GM08714 (cell line): ENCODE results near the gene KANSL3.
"Not testable (repeated sequence)": the region's sequence is repeated elsewhere in the genome, so short reads cannot be mapped to it uniquely, and the experiment has no call there.

Experiments used
- H3K4me3 ChIP-seq: fragments of 200-500 bp; sonication (Bioruptor generic); 2 replicates; pipeline ENCODE4 v1.5.1; 2014; ENCODE audit warnings: mild to moderate bottlenecking, low read length, inconsistent platforms
- ZNF274 ChIP-seq: IDR thresholded peaks from 2 replicates; pipeline ENCODE4 v1.6.1; 2012; ENCODE audit warnings: mild to moderate bottlenecking, low read depth, low read length

The KANSL3 gene

DNA sequence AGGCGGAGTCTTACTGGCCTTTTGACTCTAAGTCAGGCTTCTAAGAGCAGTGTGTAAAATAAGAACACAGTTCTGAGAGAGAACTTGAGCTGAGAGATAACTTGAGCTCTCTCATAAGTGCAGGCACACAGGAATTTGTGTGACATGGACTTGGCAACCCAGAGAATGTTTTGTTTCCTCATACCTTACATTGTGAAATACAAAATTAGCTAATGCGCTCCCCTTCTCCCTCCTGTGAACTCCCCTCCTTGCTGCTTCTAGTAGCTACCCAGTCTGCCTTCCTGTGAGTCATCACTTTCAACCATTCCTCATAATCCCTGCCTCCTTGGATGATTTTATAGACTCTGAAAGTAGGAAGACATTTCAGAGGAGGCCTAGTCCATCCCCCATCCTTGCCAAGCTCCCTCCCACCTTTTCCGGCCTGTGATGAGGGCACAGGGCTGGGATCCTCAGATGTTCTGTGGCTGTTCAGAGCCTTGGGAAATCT is 27.0 kb upstream of the KANSL3 start:
- TF ChIP-seq ZNF274: no peak
- no peak overlapping the region for H3K4me3 ChIP-seq

DNA sequence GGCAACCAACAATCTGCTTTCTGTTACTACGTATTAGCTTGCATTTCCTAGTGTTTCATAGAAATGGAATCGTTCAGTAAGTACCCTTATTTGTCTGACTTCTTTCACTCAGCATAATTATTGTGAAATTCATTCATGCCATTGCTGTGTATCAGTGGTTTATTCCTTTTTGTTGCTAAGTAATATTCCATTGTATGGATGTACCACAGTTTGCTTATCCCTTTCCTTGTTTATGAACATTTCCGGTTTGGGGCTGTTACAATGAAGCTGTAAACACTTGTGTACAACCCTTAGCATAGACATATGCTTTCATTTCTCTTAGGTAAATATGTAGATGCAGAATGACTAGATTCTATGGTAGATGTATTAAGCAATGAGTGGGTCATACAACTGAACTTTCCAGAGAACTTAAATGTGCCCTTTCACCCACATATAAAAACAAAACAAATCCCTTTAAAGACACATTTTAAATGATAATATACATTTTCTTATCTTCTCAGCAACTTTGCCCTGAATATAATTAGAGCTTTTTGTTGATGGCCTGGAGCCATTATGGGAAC is 26.3 kb upstream of the KANSL3 start:
- no peak for TF ChIP-seq ZNF274
- H3K4me3 ChIP-seq: no peak overlapping the region

DNA sequence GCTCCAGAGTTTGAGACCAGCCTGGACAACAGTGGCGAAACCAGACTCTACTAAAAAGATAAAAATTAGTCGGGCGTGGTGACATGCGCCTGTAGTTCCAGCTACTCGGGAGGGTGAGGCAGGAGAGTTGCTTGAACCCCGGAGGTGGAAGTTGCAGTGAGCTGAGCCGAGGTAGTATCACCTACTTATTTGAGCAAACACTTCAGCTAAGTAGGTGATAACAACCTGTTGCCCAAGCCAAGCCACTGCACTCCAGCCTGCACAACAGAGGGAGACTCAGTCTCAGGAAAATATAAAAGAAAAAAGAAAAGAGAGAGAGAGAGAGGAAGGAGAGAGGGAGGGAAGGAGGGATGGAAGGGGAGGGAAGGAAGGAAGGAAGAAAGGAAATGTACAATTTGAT is 25.7 kb upstream of the KANSL3 start:
- no peak overlapping the region for H3K4me3 ChIP-seq
- no peak for TF ChIP-seq ZNF274

DNA sequence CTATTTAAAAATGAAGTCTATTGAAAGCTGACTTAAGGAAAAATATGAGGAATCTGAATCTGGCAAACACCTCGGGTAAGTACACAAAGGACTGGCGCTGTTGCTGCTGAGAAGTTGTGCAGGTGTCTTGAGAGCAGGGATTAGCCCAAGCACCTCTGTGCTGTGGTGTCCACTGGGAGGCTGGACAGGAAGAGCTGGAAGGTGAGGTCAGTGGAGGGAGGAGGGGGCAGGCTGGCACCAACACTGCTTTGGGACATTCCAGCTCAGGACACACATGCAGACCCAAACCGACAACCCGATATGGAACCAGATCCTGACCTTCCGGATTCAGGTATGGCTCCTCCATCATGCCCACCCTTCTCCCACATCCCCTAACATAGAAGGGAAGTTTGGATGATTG is 25.1 kb upstream of the KANSL3 start:
- no peak overlapping the region for H3K4me3 ChIP-seq
- no peak for TF ChIP-seq ZNF274

DNA sequence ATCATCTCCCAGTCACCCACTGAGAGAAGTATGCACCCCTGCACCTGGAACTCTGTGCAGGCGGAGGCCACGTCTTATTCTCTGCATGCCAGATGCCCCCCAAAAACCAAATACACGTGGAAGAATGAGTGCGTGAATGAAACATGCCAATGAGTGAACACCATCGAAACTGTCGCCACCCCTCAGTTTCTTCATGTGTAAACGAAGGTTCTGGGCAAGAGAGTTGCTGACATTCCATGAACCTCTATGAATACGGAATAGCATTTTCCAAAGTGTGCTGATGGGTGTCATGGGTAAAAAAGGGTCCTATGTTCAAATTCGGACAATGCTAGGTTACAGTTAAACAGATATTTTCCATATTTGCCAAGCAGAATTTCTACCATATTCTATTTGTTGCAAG is 24.2 kb upstream of the KANSL3 start:
- no peak overlapping the region for H3K4me3 ChIP-seq
- no peak for TF ChIP-seq ZNF274

DNA sequence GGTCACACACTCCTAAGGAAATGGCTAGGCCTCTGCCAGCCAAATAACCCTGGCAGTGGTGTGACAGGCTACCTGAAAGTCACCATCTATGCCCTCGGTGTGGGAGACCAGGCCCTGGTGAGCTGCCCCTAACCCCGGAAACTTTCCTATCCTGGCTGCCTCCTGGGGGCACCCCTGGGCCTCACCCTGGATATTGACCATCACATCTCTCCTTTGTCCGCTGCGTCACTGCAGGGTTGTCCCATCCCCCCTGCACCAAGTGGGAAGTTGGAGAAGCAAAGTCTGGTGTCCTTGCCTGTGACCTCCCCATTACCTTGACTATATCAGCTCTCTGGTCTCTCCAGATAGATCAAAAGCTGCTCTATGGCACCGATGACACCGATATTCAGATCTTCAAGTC is 23.2 kb upstream of the KANSL3 start:
- no peak overlapping the region for H3K4me3 ChIP-seq
- no peak for TF ChIP-seq ZNF274

DNA sequence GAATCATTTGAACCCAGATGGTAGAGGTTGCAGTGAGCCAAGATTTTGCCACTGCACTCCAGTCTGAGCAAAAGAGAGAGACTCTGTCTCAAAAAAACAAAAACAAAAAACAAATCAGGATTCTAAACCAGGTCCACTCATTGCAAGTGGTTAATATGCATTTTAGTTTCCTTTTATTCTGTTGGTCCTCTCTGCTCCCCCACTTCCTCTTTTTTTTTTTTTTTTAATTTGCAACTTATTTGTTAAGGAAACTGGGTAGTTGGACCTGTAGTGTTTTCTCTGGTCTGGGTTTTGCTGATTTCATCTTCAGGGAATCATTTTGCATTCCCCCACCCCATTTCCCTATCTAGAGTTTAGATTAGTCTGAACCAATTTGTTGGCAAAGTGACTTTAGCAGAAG is 18.4 kb upstream of the KANSL3 start:
- no peak overlapping the region for H3K4me3 ChIP-seq
- TF ChIP-seq ZNF274: no peak

DNA sequence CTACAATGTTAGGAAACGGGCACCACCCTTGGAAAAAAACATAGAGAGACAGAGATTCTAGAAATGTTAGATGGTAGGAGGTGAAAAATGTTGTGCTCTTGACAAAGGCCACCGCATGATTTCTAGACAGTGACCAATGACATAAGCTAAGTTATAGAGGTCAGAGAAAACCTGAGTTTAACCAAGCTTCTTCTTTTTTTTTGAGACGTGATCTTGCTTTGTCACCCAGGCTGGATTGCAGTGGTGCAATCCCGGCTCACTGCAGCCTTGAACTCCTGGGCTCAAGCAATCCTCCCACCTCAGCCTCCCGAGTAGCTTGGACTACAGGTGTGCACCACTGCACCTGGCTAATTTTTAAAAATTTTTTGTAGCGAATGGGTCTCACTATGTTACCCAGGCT is 17.4 kb upstream of the KANSL3 start:
- no peak for TF ChIP-seq ZNF274
- H3K4me3 ChIP-seq: no peak overlapping the region

DNA sequence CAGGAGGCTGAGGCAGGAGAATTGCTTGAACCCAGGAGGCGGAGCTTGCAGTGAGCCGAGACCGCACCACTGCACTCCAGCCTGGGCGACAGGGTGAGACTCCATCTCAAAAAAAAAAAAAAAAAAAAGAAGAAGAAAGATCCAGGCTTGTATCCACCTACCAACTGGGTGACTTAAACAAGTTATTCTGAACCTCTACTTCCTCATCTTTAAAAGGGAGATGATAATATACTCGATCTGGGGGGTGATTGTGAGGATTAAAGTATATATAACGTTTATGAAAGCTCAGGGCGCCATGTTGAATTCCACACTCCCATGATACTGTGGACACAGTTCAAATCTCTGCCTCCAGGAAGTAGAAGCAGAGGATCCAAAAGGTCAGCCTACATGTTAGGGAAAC is 16.7 kb upstream of the KANSL3 start:
- H3K4me3 ChIP-seq: not testable (repeated sequence)

DNA sequence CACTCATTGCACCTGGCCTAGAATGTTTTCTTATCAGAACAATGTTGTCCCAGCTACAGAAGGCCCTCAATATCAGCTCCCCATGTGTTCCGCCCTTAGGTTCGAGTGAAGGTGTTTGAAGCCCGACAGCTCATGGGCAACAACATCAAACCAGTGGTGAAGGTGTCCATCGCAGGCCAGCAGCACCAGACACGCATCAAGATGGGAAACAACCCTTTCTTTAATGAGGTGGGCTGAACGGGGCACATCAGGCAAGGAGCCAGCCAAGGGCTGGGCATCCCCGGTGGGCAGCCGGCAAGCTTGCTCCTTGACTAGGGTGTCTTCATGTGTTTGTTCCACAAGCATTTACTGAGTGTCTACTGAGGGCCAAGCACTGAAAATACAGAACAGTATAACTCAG is 13.7 kb upstream of the KANSL3 start:
- H3K4me3 ChIP-seq: no peak overlapping the region
- no peak for TF ChIP-seq ZNF274

DNA sequence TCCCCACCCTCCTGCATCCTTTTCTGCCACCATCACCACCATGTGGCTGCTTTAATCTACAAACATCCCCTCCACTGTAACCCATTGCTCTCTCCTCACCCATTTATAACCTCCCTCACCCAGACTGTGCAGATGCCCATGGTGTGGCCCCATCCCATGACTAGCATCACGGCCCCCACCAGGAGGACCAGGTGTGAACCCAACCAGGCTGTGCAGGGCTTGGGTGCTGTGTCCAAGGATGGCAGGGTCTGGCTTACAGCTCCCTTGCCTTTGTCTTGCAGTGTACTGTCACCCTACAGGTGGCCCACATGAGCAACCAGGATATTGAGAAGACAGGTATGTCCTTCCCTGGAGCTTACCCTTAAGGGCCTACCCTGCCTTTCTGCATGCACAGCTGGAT is 11.2 kb upstream of the KANSL3 start:
- no peak for TF ChIP-seq ZNF274
- no peak overlapping the region for H3K4me3 ChIP-seq

DNA sequence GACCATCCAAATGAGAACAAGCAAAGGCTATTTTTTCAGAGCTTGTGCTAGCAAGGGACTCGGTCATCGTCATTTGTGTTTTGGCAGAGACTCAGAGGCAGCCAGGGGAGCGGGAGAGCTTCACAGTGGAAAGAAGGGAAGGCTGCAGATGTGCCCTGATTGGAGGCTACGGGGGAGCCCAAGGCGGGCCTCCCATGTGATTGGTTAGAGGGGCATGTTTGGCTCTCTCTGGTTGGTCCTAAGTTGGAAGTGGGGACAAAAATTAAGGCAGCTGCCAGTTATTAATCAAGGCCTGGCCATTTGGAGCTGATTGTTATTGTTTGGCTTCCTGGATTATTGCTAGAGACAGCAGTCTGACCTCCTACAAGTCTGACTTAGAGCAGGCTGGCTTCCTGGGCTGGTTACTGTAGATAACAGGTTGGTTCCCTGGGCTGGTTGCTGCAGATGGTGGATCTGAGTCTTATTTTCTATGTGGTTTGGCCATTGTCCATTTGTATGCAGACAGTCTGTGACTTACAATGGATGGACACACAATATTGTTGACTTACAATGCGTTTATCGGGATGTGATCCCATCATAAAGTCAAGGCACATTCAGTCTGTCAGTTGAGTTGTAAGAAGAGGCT is 10.3 kb upstream of the KANSL3 start:
- TF ChIP-seq ZNF274: no peak
- no peak overlapping the region for H3K4me3 ChIP-seq

DNA sequence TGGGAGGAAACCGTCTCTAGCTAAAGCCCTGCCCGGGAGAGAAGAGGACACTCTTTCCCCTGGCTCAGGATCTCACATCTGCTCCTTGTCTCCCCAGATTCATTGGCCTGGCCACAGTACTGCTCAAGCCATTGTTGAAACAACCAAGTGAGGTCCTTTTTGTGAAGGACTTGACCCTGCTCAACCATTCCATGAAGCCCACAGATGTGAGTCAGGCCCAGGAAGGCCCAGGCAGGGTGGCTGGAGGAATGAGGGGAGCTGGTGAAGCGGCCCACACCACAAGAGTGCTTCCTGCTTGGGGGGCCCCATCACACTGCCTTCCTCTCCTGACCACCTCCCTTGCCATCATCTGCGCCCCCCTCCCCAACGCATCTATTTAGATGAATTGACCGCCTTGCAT is 9.6 kb upstream of the KANSL3 start:
- TF ChIP-seq ZNF274: no peak
- H3K4me3 ChIP-seq: no peak overlapping the region

DNA sequence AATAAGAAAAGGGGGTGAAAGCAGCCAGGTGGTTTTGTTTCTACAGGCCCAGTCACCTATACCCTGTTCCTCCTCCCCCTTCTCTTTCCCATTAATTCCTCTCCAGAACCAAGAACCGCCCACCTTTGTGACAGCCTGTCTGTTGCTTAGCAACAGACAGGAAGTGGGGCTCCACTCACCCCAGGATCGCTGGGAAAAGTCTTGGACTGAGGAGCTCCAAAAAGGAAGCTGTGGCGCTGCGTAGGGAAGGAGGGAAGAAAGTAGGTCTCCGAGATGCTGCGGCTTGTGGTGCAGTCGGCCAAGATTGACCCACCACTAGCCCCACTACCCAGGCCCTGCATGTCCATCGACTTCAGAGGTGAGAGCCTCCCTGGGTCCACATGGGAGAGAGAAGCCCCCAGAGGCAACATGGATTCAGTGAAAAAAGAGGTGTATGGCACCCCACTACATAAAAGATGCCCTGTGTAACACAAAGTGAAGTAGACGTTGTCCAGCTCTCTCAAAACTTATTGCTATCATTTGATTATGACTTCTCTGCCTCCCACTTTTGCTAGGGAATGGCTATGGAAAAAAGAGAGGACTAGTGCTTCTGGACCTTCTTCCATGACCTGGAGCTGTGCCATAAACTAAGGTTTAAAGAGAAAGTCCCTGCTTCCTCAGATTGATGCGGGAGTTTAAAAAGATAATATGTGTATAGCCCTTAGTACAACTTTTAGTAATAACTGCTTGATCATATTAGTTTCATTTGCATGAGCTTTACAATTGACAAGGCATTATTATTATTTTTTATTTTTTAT is 4.7 kb upstream of the KANSL3 start, which contains the start of gene FER1L5:
Gene FER1L5 (plus strand): TSS at position 201 of the 797 bp plus-strand sequence. CDS start 73 bp downstream, at position 274.
- no peak for TF ChIP-seq ZNF274
- no peak within 1 kb of the TSS for H3K4me3 ChIP-seq

DNA sequence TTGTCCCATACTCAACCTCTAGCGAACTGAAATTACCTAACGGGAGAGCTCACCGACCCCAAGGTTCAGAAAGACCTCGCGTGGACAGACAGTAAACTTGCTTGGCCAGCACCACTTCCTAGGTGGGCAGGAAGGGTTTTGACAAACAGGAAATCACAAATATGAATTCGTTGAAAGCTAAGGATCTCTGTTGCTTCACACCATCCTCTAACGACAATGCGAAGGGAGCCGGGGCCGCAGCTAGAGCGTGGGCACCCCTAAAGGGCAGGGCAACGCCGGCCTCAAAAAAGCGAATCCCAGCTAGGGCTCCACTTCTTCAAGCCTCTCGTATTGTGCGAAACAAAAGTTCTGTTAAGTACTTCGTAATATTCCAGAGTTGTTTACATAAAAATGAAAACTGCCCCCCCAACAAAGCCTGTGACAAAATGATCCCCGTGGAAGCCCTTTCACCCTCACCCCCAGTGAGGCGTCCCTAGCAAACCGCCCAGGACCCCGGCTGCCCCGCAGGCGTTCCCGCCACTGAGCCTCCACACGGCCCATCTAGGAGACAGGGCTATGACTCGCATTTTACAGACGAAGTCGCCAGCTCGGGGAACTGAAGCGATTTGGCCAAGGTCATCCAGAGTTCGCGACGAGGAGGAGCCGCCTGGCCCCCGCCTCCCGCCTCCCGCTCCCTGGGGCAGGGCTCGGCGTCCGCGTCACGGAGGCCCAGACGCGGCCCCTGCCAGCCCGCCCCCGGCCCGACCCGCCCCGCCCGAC is 548 bp downstream of the KANSL3 start:
- TF ChIP-seq ZNF274: no peak
- peak overlapping the region; percentile 80 for H3K4me3 ChIP-seq
